ENCODE data around the gene FBXL19. TPM values are rescaled to one million over a fixed set of nuclear protein-coding genes. Genes with fewer than 3 reads are reported as not detected.

The FBXL19 gene
- total and polyA plus RNA-seq, 2 of the 13 experiments (the other 11 are each of a cell fraction or from before 2014, with no cell fraction given): 6.0 to 13.7 TPM

DNA sequence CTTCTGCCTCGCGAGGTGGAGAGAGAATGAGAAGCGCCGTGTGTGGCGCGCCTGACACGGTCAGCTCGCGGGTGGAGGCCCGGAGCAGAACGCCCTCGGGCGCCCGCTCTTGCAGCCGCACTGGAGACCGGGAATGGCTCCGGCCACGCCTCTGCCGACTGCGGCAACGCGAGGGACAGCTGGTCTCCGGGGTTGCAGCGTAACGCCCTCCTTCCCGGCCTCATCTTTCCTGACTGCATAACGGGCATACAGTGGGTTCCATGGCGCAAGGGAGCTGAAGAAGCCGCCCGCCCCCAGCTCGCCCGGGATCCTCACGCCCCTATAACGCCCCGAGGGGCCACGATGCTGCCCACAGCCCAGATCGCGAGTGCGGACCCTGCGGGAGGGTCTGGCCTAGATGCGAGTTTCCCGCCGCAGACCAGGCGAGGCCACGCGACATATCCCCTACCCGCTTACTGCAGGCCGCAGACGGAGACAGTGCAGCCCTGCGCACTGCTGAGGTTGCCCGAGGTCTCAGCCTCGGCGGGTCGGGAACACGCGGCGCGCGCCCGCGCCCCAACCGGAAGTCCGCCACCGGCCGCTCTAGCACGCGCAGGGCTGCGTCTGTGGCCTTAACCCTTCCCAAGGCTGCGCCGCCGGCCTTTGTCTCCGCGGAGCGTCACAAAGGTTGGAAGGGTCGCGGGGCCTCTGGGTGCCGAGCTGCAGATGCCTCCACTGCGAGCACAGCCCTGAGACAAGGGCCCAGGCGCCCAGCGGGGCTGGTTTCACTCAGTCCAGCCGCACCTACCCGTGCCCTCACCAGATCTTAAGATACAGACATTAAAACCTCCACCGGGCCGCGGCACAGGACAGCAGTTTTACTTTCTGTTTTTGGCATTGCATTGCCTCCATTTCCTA, 48.3 kb upstream of the FBXL19 start (continued):
- TF ChIP-seq ZNF263 (CRISPR knock-in tag; IDR thresholded peaks at IDR 0.05): peak; percentile 81
- TF ChIP-seq, protein P1, sequence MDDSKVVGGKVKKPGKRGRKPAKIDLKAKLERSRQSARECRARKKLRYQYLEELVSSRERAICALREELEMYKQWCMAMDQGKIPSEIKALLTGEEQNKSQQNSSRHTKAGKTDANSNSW (CRISPR knock-in tag; IDR thresholded peaks at IDR 0.05; ENCODE audit: borderline replicate concordance): peak; percentile 92; the same call in 1 of the 2 replicates
- TF ChIP-seq ZNF235 (CRISPR knock-in tag; IDR thresholded peaks at IDR 0.05; ENCODE audit: borderline replicate concordance): no peak
- peak; percentile 87; the same call in 1 of the 2 replicates for TF ChIP-seq ZNF335 (CRISPR knock-in tag; IDR thresholded peaks at IDR 0.05)
- TF ChIP-seq, protein P2, sequence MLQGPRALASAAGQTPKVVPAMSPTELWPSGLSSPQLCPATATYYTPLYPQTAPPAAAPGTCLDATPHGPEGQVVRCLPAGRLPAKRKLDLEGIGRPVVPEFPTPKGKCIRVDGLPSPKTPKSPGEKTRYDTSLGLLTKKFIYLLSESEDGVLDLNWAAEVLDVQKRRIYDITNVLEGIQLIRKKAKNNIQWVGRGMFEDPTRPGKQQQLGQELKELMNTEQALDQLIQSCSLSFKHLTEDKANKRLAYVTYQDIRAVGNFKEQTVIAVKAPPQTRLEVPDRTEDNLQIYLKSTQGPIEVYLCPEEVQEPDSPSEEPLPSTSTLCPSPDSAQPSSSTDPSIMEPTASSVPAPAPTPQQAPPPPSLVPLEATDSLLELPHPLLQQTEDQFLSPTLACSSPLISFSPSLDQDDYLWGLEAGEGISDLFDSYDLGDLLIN (CRISPR knock-in tag; IDR thresholded peaks at IDR 0.05; ENCODE audit: borderline replicate concordance): peak; percentile 90; the same call in 1 of the 2 replicates
- TF ChIP-seq, protein P3, sequence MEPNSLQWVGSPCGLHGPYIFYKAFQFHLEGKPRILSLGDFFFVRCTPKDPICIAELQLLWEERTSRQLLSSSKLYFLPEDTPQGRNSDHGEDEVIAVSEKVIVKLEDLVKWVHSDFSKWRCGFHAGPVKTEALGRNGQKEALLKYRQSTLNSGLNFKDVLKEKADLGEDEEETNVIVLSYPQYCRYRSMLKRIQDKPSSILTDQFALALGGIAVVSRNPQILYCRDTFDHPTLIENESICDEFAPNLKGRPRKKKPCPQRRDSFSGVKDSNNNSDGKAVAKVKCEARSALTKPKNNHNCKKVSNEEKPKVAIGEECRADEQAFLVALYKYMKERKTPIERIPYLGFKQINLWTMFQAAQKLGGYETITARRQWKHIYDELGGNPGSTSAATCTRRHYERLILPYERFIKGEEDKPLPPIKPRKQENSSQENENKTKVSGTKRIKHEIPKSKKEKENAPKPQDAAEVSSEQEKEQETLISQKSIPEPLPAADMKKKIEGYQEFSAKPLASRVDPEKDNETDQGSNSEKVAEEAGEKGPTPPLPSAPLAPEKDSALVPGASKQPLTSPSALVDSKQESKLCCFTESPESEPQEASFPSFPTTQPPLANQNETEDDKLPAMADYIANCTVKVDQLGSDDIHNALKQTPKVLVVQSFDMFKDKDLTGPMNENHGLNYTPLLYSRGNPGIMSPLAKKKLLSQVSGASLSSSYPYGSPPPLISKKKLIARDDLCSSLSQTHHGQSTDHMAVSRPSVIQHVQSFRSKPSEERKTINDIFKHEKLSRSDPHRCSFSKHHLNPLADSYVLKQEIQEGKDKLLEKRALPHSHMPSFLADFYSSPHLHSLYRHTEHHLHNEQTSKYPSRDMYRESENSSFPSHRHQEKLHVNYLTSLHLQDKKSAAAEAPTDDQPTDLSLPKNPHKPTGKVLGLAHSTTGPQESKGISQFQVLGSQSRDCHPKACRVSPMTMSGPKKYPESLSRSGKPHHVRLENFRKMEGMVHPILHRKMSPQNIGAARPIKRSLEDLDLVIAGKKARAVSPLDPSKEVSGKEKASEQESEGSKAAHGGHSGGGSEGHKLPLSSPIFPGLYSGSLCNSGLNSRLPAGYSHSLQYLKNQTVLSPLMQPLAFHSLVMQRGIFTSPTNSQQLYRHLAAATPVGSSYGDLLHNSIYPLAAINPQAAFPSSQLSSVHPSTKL (CRISPR knock-in tag; IDR thresholded peaks at IDR 0.05): peak; percentile 88
- TF ChIP-seq, protein P4, sequence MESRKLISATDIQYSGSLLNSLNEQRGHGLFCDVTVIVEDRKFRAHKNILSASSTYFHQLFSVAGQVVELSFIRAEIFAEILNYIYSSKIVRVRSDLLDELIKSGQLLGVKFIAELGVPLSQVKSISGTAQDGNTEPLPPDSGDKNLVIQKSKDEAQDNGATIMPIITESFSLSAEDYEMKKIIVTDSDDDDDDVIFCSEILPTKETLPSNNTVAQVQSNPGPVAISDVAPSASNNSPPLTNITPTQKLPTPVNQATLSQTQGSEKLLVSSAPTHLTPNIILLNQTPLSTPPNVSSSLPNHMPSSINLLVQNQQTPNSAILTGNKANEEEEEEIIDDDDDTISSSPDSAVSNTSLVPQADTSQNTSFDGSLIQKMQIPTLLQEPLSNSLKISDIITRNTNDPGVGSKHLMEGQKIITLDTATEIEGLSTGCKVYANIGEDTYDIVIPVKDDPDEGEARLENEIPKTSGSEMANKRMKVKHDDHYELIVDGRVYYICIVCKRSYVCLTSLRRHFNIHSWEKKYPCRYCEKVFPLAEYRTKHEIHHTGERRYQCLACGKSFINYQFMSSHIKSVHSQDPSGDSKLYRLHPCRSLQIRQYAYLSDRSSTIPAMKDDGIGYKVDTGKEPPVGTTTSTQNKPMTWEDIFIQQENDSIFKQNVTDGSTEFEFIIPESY (CRISPR knock-in tag; IDR thresholded peaks at IDR 0.05): peak; percentile 86
- TF ChIP-seq HNRNPUL1 (IDR thresholded peaks at IDR 0.05; ENCODE audit: low read depth, low read length): peak; percentile 79; the same call in 1 of the 2 replicates
- peak; percentile 99 for TF ChIP-seq POLR2AphosphoS5 (IDR thresholded peaks at IDR 0.05; ENCODE audit: low read depth, low read length)
- TF ChIP-seq, protein P5, sequence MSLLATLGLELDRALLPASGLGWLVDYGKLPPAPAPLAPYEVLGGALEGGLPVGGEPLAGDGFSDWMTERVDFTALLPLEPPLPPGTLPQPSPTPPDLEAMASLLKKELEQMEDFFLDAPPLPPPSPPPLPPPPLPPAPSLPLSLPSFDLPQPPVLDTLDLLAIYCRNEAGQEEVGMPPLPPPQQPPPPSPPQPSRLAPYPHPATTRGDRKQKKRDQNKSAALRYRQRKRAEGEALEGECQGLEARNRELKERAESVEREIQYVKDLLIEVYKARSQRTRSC (CRISPR knock-in tag; IDR thresholded peaks at IDR 0.05; ENCODE audit: low read depth): peak; percentile 70; the same call in 1 of the 2 replicates
- peak; percentile 98 for TF ChIP-seq ZNF749 (CRISPR knock-in tag; IDR thresholded peaks at IDR 0.05; ENCODE audit: borderline replicate concordance)
- TF ChIP-seq KLF12 (CRISPR knock-in tag; IDR thresholded peaks at IDR 0.05; ENCODE audit: borderline replicate concordance): peak; percentile 90
- TF ChIP-seq, protein P6, sequence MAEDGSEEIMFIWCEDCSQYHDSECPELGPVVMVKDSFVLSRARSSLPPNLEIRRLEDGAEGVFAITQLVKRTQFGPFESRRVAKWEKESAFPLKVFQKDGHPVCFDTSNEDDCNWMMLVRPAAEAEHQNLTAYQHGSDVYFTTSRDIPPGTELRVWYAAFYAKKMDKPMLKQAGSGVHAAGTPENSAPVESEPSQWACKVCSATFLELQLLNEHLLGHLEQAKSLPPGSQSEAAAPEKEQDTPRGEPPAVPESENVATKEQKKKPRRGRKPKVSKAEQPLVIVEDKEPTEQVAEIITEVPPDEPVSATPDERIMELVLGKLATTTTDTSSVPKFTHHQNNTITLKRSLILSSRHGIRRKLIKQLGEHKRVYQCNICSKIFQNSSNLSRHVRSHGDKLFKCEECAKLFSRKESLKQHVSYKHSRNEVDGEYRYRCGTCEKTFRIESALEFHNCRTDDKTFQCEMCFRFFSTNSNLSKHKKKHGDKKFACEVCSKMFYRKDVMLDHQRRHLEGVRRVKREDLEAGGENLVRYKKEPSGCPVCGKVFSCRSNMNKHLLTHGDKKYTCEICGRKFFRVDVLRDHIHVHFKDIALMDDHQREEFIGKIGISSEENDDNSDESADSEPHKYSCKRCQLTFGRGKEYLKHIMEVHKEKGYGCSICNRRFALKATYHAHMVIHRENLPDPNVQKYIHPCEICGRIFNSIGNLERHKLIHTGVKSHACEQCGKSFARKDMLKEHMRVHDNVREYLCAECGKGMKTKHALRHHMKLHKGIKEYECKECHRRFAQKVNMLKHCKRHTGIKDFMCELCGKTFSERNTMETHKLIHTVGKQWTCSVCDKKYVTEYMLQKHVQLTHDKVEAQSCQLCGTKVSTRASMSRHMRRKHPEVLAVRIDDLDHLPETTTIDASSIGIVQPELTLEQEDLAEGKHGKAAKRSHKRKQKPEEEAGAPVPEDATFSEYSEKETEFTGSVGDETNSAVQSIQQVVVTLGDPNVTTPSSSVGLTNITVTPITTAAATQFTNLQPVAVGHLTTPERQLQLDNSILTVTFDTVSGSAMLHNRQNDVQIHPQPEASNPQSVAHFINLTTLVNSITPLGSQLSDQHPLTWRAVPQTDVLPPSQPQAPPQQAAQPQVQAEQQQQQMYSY (CRISPR knock-in tag; IDR thresholded peaks at IDR 0.05): peak; percentile 62; the same call in 1 of the 2 replicates
- peak; percentile 93 for TF ChIP-seq ZNF430 (CRISPR knock-in tag; IDR thresholded peaks at IDR 0.05)
- no peak; the same call in 1 of the 2 replicates for TF ChIP-seq ZNF24 (IDR thresholded peaks at IDR 0.05)
- TF ChIP-seq ZMYM2 (CRISPR knock-in tag; IDR thresholded peaks at IDR 0.05): peak; percentile 86

Measured in HepG2 (cell line).